OCI-LY1 (cell line): Measurements from ENCODE around the gene ETV5.

ENCODE experiments used
- H2AFZ ChIP-seq: fragments of 200-600 bp; sonication (generic), shearing (Covaris generic); 2 replicates; pipeline ENCODE4 v1.6.0; 2014; ENCODE audit warnings: antibody characterized with exemption, mild to moderate bottlenecking, low read length
- H3F3A ChIP-seq: fragments of 200-600 bp; sonication (generic), shearing (Covaris generic); 2 replicates; pipeline ENCODE4 v1.6.0; 2014; ENCODE audit warnings: mild to moderate bottlenecking, antibody characterized with exemption, low read length, moderate library complexity; ENCODE audit not compliant: insufficient read depth
- H3K27ac ChIP-seq: fragments of 200-600 bp; sonication (generic); 2 replicates; pipeline ENCODE4 v1.5.1; 2014; ENCODE audit warnings: low read length, mixed run types, mild to moderate bottlenecking, low read depth; ENCODE audit not compliant: poor library complexity, severe bottlenecking
- H3K27me3 ChIP-seq: fragments of 200-600 bp; sonication (generic); 2 replicates; pipeline ENCODE4 v1.6.0; 2014; ENCODE audit warnings: antibody characterized with exemption, mild to moderate bottlenecking, low read length, moderate library complexity; ENCODE audit not compliant: insufficient read depth
- H3K36me3 ChIP-seq: fragments of 200-600 bp; sonication (generic); 2 replicates; pipeline ENCODE4 v1.6.1; 2014; ENCODE audit warnings: mild to moderate bottlenecking, antibody characterized with exemption, low read length, moderate library complexity, mixed read lengths; ENCODE audit not compliant: insufficient read depth
- H3K4me1 ChIP-seq: fragments of 200-600 bp; sonication (generic); 2 replicates; pipeline ENCODE4 v1.5.1; 2014; ENCODE audit warnings: mild to moderate bottlenecking, low read length, moderate library complexity; ENCODE audit not compliant: insufficient read depth, severe bottlenecking
- H3K4me2 ChIP-seq: fragments of 200-600 bp; sonication (generic), shearing (Covaris generic); 2 replicates; pipeline ENCODE4 v1.6.1; 2014; ENCODE audit warnings: low read length
- H3K4me3 ChIP-seq: fragments of 200-600 bp; sonication (generic); 2 replicates; pipeline ENCODE4 v1.5.1; 2014; ENCODE audit warnings: low read length, low read depth, mild to moderate bottlenecking, mixed read lengths; ENCODE audit not compliant: poor library complexity, severe bottlenecking
- H3K79me2 ChIP-seq: fragments of 200-600 bp; shearing (Covaris generic); 2 replicates; pipeline ENCODE4 v1.6.1; 2016; ENCODE audit warnings: mixed run types, low read length, mixed read lengths; ENCODE audit not compliant: insufficient read depth
- H3K9ac ChIP-seq: fragments of 200-600 bp; sonication (generic), shearing (Covaris generic); 2 replicates; pipeline ENCODE4 v1.6.1; 2014; ENCODE audit warnings: mild to moderate bottlenecking, low read length, mixed read lengths
- H3K9me2 ChIP-seq: fragments of 200-600 bp; sonication (generic), shearing (Covaris generic); 2 replicates; pipeline ENCODE4 v1.6.1; 2014; ENCODE audit warnings: low read depth, mild to moderate bottlenecking, low read length, mixed read lengths
- H3K9me3 ChIP-seq: fragments of 200-600 bp; shearing (Covaris generic); 2 replicates; pipeline ENCODE4 v1.6.1; 2014; ENCODE audit warnings: low read length, mixed read lengths
- H4K20me1 ChIP-seq: fragments of 200-600 bp; sonication (generic), shearing (Covaris generic); 2 replicates; pipeline ENCODE4 v1.6.0; 2016; ENCODE audit warnings: mild to moderate bottlenecking, low read length; ENCODE audit not compliant: insufficient read depth
- EZH2 ChIP-seq: fragments of 200-600 bp; sonication (generic), shearing (Covaris generic); IDR thresholded peaks from 2 replicates; pipeline ENCODE4 v1.8.0; 2017; ENCODE audit warnings: borderline replicate concordance, mixed run types, mild to moderate bottlenecking, antibody characterized with exemption, low read length, moderate library complexity, mixed read lengths
- TF ChIP-seq, protein P1 (sequence below): fragments of 200-600 bp; sonication (generic), shearing (Covaris generic); IDR thresholded peaks from 2 replicates; pipeline ENCODE4 v1.5.1; 2017; ENCODE audit warnings: mild to moderate bottlenecking, antibody characterized with exemption, low read length, moderate library complexity, mixed read lengths

The ETV5 gene

DNA sequence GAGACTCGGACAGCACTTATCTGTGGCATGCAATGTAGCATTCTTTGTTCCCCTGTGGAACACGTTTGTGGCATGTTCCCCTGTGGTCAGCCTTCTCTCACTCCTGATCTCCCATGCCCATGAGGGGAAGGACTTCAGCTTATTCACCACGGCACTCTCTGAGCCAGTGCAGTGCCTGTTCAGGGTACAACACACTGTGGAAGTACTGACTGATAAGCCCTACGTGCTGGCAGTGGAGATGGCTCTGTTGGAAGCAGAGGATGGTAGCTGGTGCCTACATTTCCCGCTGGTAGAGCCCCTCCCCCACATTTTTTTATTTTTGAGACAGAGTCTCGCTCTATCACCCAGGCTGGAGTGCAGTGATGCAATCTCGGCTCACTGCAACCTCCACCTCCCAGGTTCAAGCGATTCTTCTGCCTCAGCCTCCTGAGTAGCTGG is 43.5 kb upstream of the ETV5 start:
- no peaks in the 10 kb centered on the region for H3K9me3 ChIP-seq
- H3K4me2 ChIP-seq, result peak overlapping the region; percentile 3; the same call in 1 of the 2 replicates
- peak overlapping the region; percentile 6 for H3K4me3 ChIP-seq
- no peaks in the 10 kb centered on the region for H3K79me2 ChIP-seq
- H3K9me2 ChIP-seq, result no peaks in the 10 kb centered on the region; the same call in 1 of the 2 replicates
- H3K27me3 ChIP-seq, result peaks cover 7% of the 10 kb centered on the region; the same call in 1 of the 2 replicates
- H3K27ac ChIP-seq, result no peak overlapping the region
- no peaks in the 10 kb centered on the region for H3F3A ChIP-seq
- H3K36me3 ChIP-seq, result no peaks in the 10 kb centered on the region
- peaks cover 31% of the 10 kb centered on the region for H3K4me1 ChIP-seq
- no peak overlapping the region for H3K9ac ChIP-seq
- H4K20me1 ChIP-seq, result no peaks in the 10 kb centered on the region
- TF ChIP-seq EZH2, result no peak
- no peak overlapping the region for H2AFZ ChIP-seq

DNA sequence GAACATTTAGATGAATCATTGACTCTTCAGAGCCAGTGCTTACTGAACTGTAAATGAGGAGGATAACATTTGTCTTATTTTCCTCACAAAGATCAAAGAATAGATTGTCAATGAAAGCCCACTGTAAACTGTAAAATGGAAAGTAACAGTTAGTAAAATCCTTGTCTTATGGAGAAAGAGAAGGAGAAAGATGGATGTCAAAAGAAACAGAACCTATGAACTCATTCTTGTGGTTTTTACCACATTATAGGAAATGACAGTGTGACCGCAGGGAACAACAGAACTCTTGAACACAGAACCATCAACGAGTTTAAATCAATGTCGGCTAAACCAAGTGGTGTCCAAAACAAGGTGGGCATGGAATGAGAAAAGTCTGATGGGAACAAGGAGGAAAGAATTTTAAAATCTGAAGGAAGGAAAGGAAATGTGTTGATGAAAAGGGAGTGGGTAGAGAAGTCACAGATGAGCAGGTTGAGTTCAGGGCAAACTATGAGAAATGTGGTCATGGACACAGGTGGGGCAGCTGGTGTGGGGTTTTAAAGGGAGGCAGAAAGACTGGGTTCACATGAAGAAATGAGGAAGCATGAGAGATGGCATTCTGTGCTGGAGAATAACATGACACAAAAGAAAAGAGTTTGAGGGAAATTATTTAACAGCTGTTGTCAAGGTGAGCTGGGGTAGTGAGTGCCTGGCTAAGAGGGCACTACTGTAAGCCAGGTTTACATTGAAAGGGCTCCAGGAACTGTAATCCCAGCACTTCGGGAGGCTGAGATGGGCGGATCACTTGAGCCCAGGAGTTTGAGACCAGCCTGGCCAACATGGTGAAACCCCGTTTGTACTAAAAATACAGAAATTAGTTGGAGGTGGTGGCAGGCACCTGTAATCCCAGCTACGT is 42.4 kb upstream of the ETV5 start:
- no peaks in the 10 kb centered on the region for H3K9me2 ChIP-seq
- H4K20me1 ChIP-seq, result no peaks in the 10 kb centered on the region
- H3K4me3 ChIP-seq, result no peak overlapping the region
- no peak overlapping the region; the same call in 1 of the 2 replicates for H3K4me2 ChIP-seq
- no peak overlapping the region for H2AFZ ChIP-seq
- H3K79me2 ChIP-seq, result no peaks in the 10 kb centered on the region
- TF ChIP-seq EZH2, result no peak
- TF ChIP-seq, protein P1, sequence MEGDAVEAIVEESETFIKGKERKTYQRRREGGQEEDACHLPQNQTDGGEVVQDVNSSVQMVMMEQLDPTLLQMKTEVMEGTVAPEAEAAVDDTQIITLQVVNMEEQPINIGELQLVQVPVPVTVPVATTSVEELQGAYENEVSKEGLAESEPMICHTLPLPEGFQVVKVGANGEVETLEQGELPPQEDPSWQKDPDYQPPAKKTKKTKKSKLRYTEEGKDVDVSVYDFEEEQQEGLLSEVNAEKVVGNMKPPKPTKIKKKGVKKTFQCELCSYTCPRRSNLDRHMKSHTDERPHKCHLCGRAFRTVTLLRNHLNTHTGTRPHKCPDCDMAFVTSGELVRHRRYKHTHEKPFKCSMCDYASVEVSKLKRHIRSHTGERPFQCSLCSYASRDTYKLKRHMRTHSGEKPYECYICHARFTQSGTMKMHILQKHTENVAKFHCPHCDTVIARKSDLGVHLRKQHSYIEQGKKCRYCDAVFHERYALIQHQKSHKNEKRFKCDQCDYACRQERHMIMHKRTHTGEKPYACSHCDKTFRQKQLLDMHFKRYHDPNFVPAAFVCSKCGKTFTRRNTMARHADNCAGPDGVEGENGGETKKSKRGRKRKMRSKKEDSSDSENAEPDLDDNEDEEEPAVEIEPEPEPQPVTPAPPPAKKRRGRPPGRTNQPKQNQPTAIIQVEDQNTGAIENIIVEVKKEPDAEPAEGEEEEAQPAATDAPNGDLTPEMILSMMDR, result no peak
- H3K4me1 ChIP-seq, result peaks cover 31% of the 10 kb centered on the region
- no peaks in the 10 kb centered on the region for H3K9me3 ChIP-seq
- H3K27me3 ChIP-seq, result peaks cover 7% of the 10 kb centered on the region; the same call in 1 of the 2 replicates
- H3K27ac ChIP-seq, result no peak overlapping the region
- H3F3A ChIP-seq, result no peaks in the 10 kb centered on the region
- no peak overlapping the region for H3K9ac ChIP-seq
- no peaks in the 10 kb centered on the region for H3K36me3 ChIP-seq

- no peak overlapping the region for H3K4me3 ChIP-seq
- H4K20me1 ChIP-seq, result no peaks in the 10 kb centered on the region
- no peaks in the 10 kb centered on the region for H3K36me3 ChIP-seq
- H3K9me3 ChIP-seq, result no peaks in the 10 kb centered on the region
- H3K79me2 ChIP-seq, result no peaks in the 10 kb centered on the region
- no peak overlapping the region for H3K4me2 ChIP-seq
- H3K4me1 ChIP-seq, result peaks cover 31% of the 10 kb centered on the region
- no peaks in the 10 kb centered on the region for H3K9me2 ChIP-seq
- no peak overlapping the region for H2AFZ ChIP-seq
- TF ChIP-seq, protein P1, result no peak
- TF ChIP-seq EZH2, result no peak
- no peak overlapping the region for H3K9ac ChIP-seq
- H3K27ac ChIP-seq, result no peak overlapping the region
- H3K27me3 ChIP-seq, result peaks cover 7% of the 10 kb centered on the region; the same call in 1 of the 2 replicates
- no peaks in the 10 kb centered on the region for H3F3A ChIP-seq
Observed at GRCh38 chr3:186150041-186150830, 41.3 kb upstream of the ETV5 start.
